NCI-H1105 treated with DMSO at 0.1 percent for 48 hours (cell line): Measurements from ENCODE around the gene EBLN1.
"Not testable (repeated sequence)": the region's sequence is repeated elsewhere in the genome, so short reads cannot be mapped to it uniquely, and the experiment has no call there.

Experiments used
- DNase-seq: peaks from one replicate; lab custom pipeline; 2025; lab: John Stamatoyannopoulos, UW

EBLN1 gene

DNA sequence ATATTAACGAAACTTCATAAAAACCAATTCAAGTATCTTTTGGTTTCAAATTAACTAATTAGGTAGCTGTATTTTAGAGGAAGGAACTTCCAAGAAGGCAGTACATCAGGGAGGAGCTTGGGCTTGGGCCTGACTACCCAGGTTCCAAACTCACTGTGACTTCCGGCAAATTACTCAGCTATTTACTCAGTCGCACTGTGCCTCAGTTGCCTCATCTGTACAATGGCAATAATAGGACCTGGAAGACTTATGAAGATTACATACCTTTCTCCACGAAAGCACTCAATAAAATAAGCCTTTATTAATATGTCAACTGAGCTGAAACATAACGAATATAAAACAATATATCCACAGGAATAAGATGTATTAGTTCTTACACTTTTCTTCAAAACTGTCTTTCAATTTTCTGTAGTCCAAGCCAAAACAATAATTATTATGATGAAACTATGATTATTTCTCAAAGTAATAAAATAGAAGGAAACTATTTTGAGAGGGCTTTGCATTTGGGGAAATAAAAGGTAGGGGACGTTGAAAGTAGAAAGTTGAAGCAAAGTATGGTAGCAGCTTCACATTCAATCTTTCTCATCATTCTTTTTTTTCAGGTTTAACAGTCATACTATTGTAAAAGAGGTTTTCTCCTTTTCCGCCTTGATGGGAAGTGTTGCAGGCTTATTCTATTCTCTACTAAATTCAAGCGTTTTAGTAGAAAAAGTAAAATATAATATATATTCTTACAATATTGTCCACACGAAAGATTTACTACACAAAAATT lies 10.5 kb upstream of the EBLN1 start:
- no peak for DNase-seq

- DNase-seq = no peak
Observed at GRCh38 chr10:22226599-22226998, 8.8 kb upstream of the EBLN1 start.

DNA sequence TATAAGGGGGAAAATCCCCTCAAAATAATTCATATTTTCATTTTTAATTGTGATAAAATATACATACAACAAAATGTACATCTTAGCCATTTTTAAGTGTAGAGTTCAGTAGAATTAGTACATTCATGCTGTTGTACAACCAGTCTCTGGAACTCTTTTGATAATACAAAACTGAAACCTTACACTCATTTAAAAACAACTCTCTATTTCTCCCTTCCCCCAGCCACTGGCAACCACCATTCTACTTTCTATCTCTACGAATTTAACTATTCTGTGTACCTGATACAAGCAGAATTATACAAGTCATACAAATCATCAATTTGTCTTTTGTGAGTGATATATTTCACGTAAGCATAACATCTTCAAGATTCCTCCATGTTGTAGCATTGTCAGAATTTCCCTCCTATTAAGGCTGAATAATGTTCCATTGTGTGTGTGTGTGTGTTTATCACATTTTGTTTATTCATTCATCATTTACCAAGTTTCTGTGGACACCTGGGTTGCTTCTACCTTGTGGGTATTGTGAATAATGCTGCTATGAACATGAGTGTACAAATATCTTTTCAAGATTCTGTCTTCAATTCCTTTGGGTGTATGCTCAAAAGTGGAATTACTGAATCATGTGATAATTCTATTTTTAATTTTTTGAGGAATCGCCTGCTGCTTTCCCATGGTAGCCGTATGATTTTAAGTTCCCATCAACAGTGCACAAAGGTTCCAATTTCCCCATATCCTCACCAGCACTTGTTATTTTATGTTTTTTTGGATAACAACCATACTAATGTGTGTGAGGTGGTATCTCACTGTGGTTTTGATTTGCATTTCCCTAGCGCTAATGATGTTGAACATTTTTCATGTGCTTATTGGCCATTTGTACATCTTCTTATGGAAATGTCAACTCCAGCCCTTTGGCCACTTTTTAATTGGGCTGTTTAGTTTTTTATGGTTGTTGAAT lies 4.7 kb upstream of the EBLN1 start:
- no peak for DNase-seq

DNA sequence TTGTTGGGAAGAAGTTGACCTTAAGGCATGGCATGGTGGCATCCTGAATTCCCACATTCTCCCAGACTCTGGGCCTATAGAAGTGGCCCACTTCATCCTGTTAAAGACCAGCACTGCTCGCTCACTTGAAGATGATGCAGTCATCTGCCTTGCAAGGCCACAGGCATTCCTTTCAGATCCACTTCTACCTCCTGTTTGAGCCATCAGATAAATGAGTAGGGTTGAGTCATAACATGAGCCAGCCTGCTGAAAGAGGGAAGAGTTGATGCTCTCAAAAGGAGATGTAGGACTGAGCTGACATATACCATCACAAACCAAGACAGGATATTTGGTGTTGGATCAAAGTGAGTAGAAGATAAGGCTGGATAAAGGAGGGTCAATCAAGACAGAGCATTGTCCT lies 1.5 kb upstream of the EBLN1 start:
- DNase-seq = no peak

- no peak for DNase-seq
Observed at GRCh38 chr10:22218448-22218847, 633 bp upstream of the EBLN1 start.

DNA sequence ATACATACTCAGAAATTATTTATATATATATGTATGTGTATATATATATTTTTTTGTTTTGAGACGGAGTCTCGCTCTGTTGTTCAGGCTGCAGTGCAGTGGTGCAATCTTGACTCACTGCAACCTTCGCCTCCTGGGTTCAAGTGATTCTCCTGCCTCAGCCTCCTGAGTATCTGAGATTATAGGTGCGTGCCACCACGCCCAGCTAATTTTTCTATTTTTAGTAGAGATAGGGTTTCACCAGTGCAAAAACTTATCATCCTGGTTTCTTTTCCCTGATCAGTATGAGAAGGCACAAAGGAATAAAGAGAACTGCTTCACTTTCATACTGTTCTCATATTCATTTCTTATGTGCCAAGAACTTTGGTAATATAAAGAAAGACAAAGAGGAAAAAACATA lies 731 bp downstream of the EBLN1 start:
- not testable (repeated sequence) for DNase-seq

GRCh38 chr10:22210267-22210666 lies 7.5 kb downstream of the EBLN1 start:
- DNase-seq = no peak

GRCh38 chr10:22193945-22194344 lies 23.9 kb downstream of the EBLN1 start:
- no peak for DNase-seq

DNA sequence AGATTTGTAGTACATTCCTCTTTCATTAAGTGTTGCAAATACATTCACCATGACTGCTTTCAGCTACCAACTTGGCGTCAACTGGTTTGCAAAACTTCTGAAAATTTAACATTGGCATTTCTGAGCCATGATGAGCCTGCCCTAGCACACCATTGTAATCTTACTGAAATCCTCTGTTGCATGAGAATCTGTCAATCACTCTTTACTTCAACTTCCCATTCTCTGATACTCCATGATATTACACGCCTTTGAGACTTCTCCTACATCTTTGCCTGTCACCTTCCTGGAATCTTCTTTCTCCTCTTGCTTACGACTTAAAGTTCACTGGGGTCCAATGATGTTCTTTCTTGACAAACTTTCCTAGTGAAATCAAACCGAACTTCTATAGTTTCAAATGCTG lies 32.2 kb downstream of the EBLN1 start:
- no peak for DNase-seq

DNA sequence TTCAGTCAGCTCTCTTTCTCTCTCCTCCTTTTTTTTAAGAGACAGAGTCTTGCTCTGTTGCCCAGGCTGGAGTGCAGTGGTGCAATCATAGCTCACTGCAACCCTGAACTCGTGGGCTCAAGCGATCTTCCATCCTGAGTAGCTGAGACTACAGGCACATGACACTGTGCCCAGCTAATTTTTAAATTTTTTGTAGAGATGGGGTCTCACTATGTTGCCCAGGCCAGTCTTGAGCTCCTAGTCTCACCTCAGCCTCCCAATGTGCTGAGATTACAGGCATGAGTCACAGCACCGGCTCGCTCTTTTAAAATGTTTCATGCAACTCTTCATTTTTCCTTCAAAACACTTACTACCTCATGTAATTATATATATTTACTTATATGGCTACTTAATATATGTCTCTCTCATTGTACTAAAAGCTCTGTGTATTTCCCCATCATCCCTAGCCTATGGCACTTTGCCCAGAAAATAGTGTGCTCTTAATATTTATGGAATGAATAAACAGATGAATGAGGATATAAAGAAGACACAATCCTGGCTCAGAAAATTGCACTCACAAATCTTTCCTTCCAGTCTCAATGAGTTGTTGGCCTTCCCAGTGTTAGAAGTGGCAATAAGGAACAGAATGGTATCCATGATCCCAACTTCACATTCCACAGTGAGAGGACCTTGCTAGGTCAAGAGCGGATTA lies 33.9 kb downstream of the EBLN1 start:
- no peak for DNase-seq

- DNase-seq = no peak
Observed at GRCh38 chr10:22180724-22181123, 37.1 kb downstream of the EBLN1 start.

DNA sequence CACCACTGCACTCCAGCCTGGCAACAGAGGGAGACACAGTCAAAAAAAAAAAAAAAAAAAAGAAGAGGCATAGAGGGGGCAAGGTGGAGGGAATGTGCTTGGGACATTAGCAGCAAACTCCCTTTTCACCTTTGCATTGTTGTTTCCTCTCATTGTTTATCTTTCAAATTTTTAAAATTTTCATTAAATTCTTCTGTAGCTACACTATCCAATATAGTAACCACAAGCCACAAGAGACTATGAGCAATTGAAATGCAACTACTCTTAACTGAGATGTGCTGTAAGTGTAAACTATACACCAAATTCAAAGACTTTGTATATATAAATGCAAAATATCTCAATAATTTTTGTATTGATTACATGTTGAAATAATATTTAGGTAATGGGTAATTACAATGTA lies 43.4 kb downstream of the EBLN1 start:
- DNase-seq = no peak

DNA sequence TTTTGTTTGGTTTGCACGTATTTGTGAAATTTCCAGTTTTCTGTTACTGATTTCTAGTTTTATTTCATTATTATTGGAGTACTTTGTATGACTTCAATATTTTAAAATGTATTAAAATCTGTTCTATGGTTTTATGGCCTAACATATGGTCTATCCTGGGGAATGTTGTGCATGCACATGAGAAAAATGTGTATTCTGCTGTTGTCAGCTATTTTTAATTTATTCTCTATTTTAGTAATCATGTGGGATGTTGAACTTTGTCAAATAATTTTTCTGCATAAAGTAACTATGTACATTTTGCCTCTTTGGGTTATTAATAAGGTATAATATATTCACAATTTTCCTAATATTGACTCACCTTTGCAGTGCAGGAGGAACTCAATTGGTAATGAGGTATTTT lies 46.7 kb downstream of the EBLN1 start:
- DNase-seq = no peak

DNA sequence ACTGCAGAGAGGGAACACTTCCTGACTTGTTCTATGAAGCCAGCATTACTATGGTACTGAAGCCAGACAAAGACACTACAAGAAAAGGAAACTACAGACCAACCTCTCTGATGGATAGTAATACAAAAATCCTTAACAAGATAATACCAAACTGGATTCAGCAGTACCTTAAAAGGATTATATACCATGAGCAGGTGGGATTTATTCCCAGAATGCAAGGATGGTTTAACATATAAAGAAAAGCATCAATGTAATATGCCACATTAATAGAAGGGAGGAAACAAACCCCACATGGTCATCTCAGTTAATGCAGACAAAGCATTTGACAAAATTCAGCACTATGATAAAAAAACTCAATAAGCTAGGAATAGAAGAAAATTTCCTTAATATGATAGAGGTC lies 47.2 kb downstream of the EBLN1 start:
- DNase-seq = no peak

DNA sequence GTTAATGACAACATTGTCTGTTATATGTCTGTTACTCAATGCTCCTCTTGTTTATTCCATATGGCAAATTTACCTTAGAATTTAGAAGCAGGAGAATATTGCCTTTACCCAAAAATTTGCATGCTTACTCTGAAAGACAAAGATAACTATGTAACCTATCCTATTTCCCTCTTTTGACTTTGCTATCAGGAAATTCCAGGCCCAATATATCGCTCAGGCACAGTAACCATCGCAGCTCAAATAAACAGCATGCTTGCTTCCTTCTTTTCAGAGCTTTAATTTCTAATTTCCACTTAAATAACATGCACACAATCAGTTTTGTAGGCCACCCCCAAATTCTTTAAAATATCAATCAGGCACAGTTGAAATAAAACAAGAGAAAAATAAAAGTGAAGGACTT lies 57.8 kb downstream of the EBLN1 start:
- DNase-seq = no peak

GRCh38 chr10:22159180-22159579 lies 58.6 kb downstream of the EBLN1 start:
- DNase-seq = no peak
